Activated CD8-positive, alpha-beta T cell treated with anti-CD3 and anti-CD28 coated beads for 36 hours (primary cell): ENCODE results near the gene NKX2-3. TPM values are rescaled to one million over a fixed set of nuclear protein-coding genes. Genes with fewer than 3 reads are reported as not detected.

ENCODE experiments used
- ATAC-seq: fragments of 200-7000 bp; cut with Tn5 transposase; one replicate; pipeline ENCODE4 v1.10.0; 2021; ENCODE audit warnings: mild to moderate bottlenecking, moderate library complexity
- CTCF ChIA-PET: fragments of 350-600 bp; sonication (Branson Sonifier 250); formaldehyde crosslinking; loops from one replicate; lab custom pipeline; 2021; ENCODE audit warnings: antibody characterized with exemption; lab: Charles Lee
- POLR2A ChIA-PET: fragments of 350-600 bp; sonication (Branson Sonifier 250); formaldehyde crosslinking; loops from one replicate; lab custom pipeline; 2021; ENCODE audit warnings: antibody characterized with exemption; lab: Charles Lee
- DNase-seq: peaks from one replicate; pipeline ENCODE4 v3.0.0-alpha.2; 2020
- H3K27ac Mint-ChIP-seq: one replicate; pipeline ENCODE4 v1.8.0; 2021; ENCODE audit warnings: mild to moderate bottlenecking, mixed read lengths
- H3K27me3 Mint-ChIP-seq: one replicate; pipeline ENCODE4 v1.8.0; 2021; ENCODE audit warnings: mixed read lengths
- H3K36me3 Mint-ChIP-seq: one replicate; pipeline ENCODE4 v1.8.0; 2021; ENCODE audit warnings: low read depth, mixed read lengths
- H3K4me1 Mint-ChIP-seq: one replicate; pipeline ENCODE4 v1.8.0; 2021; ENCODE audit warnings: low read depth, mixed read lengths
- H3K4me3 Mint-ChIP-seq: one replicate; pipeline ENCODE4 v1.8.0; 2021; ENCODE audit warnings: mild to moderate bottlenecking, moderate library complexity, mixed read lengths
- H3K9me3 Mint-ChIP-seq: one replicate; pipeline ENCODE4 v1.8.0; 2021; ENCODE audit warnings: mixed read lengths
- CTCF ChIP-seq: fragments of 200-600 bp; IDR thresholded peaks from one replicate; pipeline ENCODE4 v1.8.0; 2022; ENCODE audit warnings: antibody characterized with exemption, mild to moderate bottlenecking
- intact Hi-C: fragments of 100-400 bp; cut with micrococcal nuclease; formaldehyde crosslinking; loops from one replicate; pipeline ENCODE4 v1.10.0; 2022
- total RNA-seq, 2 experiments: library from RNA; stranded (reverse); gene quantifications; one replicate each; pipeline ENCODE4 v1.2.3, GENCODE V29; 2021

NKX2-3 gene
- total RNA-seq, 2 experiments from 2014 or later: not detected

DNA sequence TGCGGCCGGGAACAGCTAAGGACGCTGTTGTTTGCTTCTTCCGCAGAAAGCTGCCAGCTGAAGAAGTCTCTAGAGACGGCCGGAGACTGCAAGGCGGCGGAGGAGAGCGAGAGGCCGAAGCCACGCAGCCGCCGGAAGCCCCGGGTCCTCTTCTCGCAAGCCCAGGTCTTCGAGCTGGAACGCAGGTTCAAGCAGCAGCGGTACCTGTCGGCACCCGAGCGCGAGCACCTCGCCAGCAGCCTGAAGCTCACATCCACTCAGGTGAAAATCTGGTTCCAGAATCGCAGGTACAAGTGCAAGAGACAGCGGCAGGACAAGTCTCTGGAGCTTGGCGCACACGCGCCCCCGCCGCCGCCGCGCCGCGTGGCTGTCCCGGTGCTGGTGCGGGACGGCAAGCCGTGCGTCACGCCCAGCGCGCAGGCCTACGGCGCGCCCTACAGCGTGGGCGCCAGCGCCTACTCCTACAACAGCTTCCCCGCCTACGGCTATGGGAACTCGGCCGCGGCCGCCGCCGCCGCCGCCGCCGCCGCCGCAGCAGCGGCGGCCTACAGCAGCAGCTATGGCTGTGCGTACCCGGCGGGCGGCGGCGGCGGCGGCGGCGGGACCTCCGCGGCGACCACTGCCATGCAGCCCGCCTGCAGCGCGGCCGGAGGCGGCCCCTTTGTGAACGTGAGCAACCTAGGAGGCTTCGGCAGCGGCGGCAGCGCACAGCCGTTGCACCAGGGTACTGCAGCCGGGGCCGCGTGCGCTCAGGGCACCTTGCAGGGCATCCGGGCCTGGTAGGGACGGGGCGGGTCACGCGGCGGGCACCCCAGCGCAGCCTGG lies 2.4 kb downstream of the NKX2-3 start:
- peak; percentile 48 for ATAC-seq

GRCh38 chr10:99535764-99536337 lies 3.1 kb downstream of the NKX2-3 start:
- ChIA-PET POLR2A (no interaction called here), CTCF (interaction anchor here (1.1 to 1.6 kb wide), 3 partner anchors 9 to 99 kb away, joined by 3 to 7 read pairs (median 3); no protein-coding TSS in a partner anchor)
- Mint-ChIP-seq H3K36me3 (no peaks in the 10 kb centered on the region), H3K27ac (no peak overlapping the region), H3K4me3 (no peak overlapping the region), H3K27me3 (peaks cover 83% of the 10 kb centered on the region), H3K4me1 (peaks cover 29% of the 10 kb centered on the region), H3K9me3 (peaks cover 2% of the 10 kb centered on the region)
- ATAC-seq (no peak), DNase-seq (no peak)
- no peak for TF ChIP-seq CTCF
- intact Hi-C loops: no loop called here

More for the DNA sequence above, 2.4 kb downstream of the NKX2-3 start:
- ChIA-PET CTCF (interaction anchor here (1.1 to 1.6 kb wide), 3 partner anchors 10 to 99 kb away, joined by 3 to 7 read pairs (median 3); no protein-coding TSS in a partner anchor), POLR2A (no interaction called here)
- peaks cover 2% of the 10 kb centered on the region for H3K9me3 Mint-ChIP-seq
- DNase-seq: peak; percentile 33
- intact Hi-C loops: no loop called here
- TF ChIP-seq CTCF: no peak
- no peak overlapping the region for H3K27ac Mint-ChIP-seq
- peaks cover 31% of the 10 kb centered on the region for H3K4me1 Mint-ChIP-seq
- H3K4me3 Mint-ChIP-seq: peak overlapping the region; percentile 45
- no peaks in the 10 kb centered on the region for H3K36me3 Mint-ChIP-seq
- peaks cover 88% of the 10 kb centered on the region for H3K27me3 Mint-ChIP-seq

- Mint-ChIP-seq H3K36me3 (no peaks in the 10 kb centered on the region), H3K27me3 (peaks cover 83% of the 10 kb centered on the region), H3K4me1 (peaks cover 29% of the 10 kb centered on the region), H3K4me3 (no peak overlapping the region), H3K9me3 (peaks cover 2% of the 10 kb centered on the region), H3K27ac (no peak overlapping the region)
- TF ChIP-seq CTCF: no peak
- ATAC-seq (no peak), DNase-seq (no peak)
- intact Hi-C loops: no loop called here
- ChIA-PET CTCF (interaction anchor here (1.1 to 1.6 kb wide), 2 partner anchors 24 to 100 kb away, joined by 3 to 7 read pairs; no protein-coding TSS in a partner anchor), POLR2A (interaction anchor here (0.6 kb wide), 1 partner anchor 107 kb away, joined by 3 read pairs; the partner anchor contains the start of gene GOT1)
Measured at GRCh38 chr10:99536338-99537085, 3.8 kb downstream of the NKX2-3 start.

DNA sequence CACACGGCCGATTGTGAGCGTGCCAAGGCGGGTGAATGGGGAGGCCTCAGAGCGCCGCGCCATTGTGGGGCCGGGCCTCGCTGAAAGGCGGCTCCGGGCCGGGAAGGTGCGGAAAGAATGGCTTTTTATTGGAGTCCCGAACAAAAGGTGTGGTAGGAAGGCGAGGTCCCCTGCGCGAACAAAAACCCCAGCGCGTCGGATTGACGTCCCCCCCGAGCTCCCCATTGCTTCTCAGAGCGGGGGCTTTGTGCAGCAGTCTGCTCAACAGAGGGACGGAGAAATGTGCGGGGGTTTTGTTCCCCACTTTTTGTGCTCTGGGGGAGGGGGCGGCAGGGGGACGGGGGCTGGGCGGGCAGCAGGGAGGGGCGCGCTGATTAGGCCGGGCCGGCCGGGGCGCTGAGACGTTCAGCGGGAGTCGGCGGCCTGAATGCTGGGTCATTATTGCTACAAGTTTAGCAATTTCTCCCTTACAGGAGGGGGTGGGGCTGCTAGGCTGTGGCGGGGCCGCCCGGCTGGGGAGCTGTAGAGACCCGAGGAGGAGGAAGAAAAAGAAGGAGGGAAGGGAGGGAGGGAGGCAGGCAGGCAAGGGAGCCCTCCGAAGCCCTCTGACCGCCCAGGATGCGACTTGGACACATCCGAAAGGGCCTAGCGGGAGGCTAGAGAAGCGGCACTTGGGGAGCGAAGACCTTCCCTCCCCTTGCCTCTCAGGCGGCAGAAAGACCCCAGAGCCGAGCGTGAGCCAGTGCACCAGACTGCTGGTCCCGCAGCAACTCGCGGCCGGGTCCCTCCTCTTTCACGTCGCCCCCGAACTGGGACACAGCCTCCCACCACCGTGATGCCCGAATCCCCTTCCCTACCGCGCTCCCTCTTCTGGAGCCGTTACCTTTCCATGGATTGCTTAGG lies 4.6 kb downstream of the NKX2-3 start:
- intact Hi-C loops: no loop called here
- Mint-ChIP-seq H3K36me3 (no peaks in the 10 kb centered on the region), H3K27me3 (peaks cover 79% of the 10 kb centered on the region), H3K4me1 (peaks cover 25% of the 10 kb centered on the region), H3K9me3 (no peaks in the 10 kb centered on the region), H3K27ac (no peak overlapping the region), H3K4me3 (no peak overlapping the region)
- ATAC-seq: no peak
- POLR2A ChIA-PET: interaction anchor here (0.6 to 1.5 kb wide), 2 partner anchors 107 to 121 kb away, joined by 3 read pairs; partner anchors contain the start of genes ENTPD7 and GOT1
- no peak for DNase-seq
- CTCF ChIA-PET: interaction anchor here (1.2 kb wide), 1 partner anchor 145 kb away, joined by 3 read pairs; no protein-coding TSS in a partner anchor
- TF ChIP-seq CTCF: no peak
